B cell (primary cell): ENCODE measurements around the gene ADPRS.

ENCODE experiments used
- CTCF ChIP-seq: fragments of 200-600 bp; IDR thresholded peaks from one replicate; pipeline ENCODE4 v1.8.0; 2022; ENCODE audit warnings: antibody characterized with exemption, mild to moderate bottlenecking
- EZH2 ChIP-seq: IDR thresholded peaks from 2 replicates; pipeline ENCODE4 v1.6.1; 2012; ENCODE audit warnings: borderline replicate concordance, low read depth, mild to moderate bottlenecking, moderate library complexity, low read length; ENCODE audit not compliant: insufficient read depth, poor library complexity, severe bottlenecking

GRCh38 chr1:36089393-36090121, 865 bp downstream of the ADPRS start:
- TF ChIP-seq CTCF (no peak), EZH2 (no peak)
